Adrenal gland (tissue), 19 donors: ENCODE measurements around the gene GPRC5C. TPM values are rescaled to one million over a fixed set of nuclear protein-coding genes. Genes with fewer than 3 reads are reported as not detected.
A peak's percentile ranks its signal among the peaks of the same experiment; 100 is the strongest.

Experiments used
- DNase-seq, 7 donors: peaks; one replicate each; pipeline ENCODE4 v3.0.0-alpha.2; 2019 to 2020
- H3K27ac ChIP-seq, 5 donors: fragments of 200-600 bp; sonication (generic) in 4 of 5; 1 replicate in 3 of 5; 2 replicates in 2 of 5; pipeline versions ENCODE4 v1.5.1 to v1.8.0; 2016 to 2020; ENCODE audit warnings: mild to moderate bottlenecking in 1 of 5
- H3K27me3 ChIP-seq: fragments of 200-600 bp; 2 replicates; pipeline ENCODE4 v1.8.0; 2021
- H3K36me3 ChIP-seq, 2 donors: fragments of 200-600 bp; replicated peaks in 1 of 2; 1 replicate in 1 of 2; 2 replicates in 1 of 2; pipeline versions ENCODE4 v1.5.1 to v1.8.0; 2018 to 2022
- H3K4me1 ChIP-seq, 2 donors: fragments of 200-600 bp; replicated peaks in 1 of 2; 1 replicate in 1 of 2; 2 replicates in 1 of 2; pipeline versions ENCODE4 v1.5.1 to v1.8.0; 2018 to 2021
- H3K4me3 ChIP-seq, 4 donors: fragments of 200-600 bp; sonication (generic) in 3 of 4; one replicate each; pipeline ENCODE4 v1.5.1; 2016 to 2018
- H3K9me3 ChIP-seq, 3 donors: fragments of 200-600 bp; sonication (generic) in 1 of 3; replicated peaks in 1 of 3; 1 replicate in 2 of 3; 2 replicates in 1 of 3; pipeline versions ENCODE4 v1.5.1 to v1.8.0; 2016 to 2021
- POLR2A ChIP-seq, 2 donors: fragments of 450-650 bp; IDR thresholded peaks; one replicate each; pipeline ENCODE4 v1.6.1; 2017; ENCODE audit warnings: antibody characterized with exemption in 2 of 2, mild to moderate bottlenecking in 2 of 2, moderate library complexity in 1 of 2
- WGBS, 4 donors: extraction: QIAGEN DNeasy Blood & Tissue Kit in 2 of 4; methylation state at CpG; one replicate each; pipeline versions ENCODE4 v1.1.5 to v1.1.7; 2013 to 2017; 5-methylcytosine and 5-hydroxymethylcytosine counted together
- intact Hi-C, 2 donors: fragments of 100-400 bp; cut with DNase I; formaldehyde crosslinking; loops; one replicate each; pipeline versions ENCODE4 v1.14.1 to v1.15.0; 2022 to 2023
- long read RNA-seq, 10 donors: library from polyadenylated mRNA in 3 of 10; unstranded in 2 of 10; stranded (forward) in 1 of 10; transcript quantifications; one replicate each; pipeline ENCODE4 v2.0.0 and lab custom pipeline, GENCODE V29; 2021 to 2026
- polyA plus RNA-seq, 3 donors: library from polyadenylated mRNA; stranded (reverse); fragments of 200-250 nt in 2 of 3; fragments of 350-450 nt in 1 of 3; fragmentation: Illumina TruSeq in 1 of 3; extraction: RNeasy Lipid Tissue Mini Kit (QIAGEN cat#74804) in 1 of 3; gene quantifications; one replicate each; pipeline ENCODE4 v1.2.3, GENCODE V29; 2013 to 2014
- total RNA-seq, 9 donors: library from RNA; depleted of rRNA in 4 of 9; stranded (reverse); fragments of >200 nt in 4 of 9; fragments of 120-200 nt in 1 of 9; fragmentation: NEBNext Ultra II Directional in 1 of 9; extraction: Animal tissue kit (Norgen Biotek cat#: 25700) in 1 of 9; gene quantifications; one replicate each; pipeline versions ENCODE4 v1.1.0 to v1.2.4, GENCODE V29; 2013 to 2023
- TF ChIP-seq, protein P1 (sequence below), 6 experiments: fragments of 450-650 bp in 4 of 6; fragments of 200-600 bp in 2 of 6; sonication (generic) in 1 of 6; IDR thresholded peaks; 1 replicate in 5 of 6; 2 replicates in 1 of 6; pipeline versions ENCODE4 v1.5.1 to v1.8.0; 2016 to 2021; ENCODE audit warnings: antibody characterized with exemption in 6 of 6, mild to moderate bottlenecking in 2 of 6, moderate library complexity in 1 of 6
- donor health status: healthy with polysubstance abuse.
- donor health status: Bipolar disorder and iron deficiency.
- donor health status: DM: yes; HTN: yes; CAD: no.
- donor health status: DM: no; HTN: no; CAD: no.
- donor health status: DM: no; HTN: no; CAD: no.
- donor health status: DM: yes; HTN: yes; CAD: no.

The GPRC5C gene, protein sequence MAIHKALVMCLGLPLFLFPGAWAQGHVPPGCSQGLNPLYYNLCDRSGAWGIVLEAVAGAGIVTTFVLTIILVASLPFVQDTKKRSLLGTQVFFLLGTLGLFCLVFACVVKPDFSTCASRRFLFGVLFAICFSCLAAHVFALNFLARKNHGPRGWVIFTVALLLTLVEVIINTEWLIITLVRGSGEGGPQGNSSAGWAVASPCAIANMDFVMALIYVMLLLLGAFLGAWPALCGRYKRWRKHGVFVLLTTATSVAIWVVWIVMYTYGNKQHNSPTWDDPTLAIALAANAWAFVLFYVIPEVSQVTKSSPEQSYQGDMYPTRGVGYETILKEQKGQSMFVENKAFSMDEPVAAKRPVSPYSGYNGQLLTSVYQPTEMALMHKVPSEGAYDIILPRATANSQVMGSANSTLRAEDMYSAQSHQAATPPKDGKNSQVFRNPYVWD
- total RNA-seq (10 to 100 TPM; 20.1 to 67.2 (median 33.8) TPM), polyA plus RNA-seq (10 to 100 TPM in 2 of 3 donors, 1 to 10 TPM in 1; 2.7 to 29.8 (median 18.2) TPM)
- long read RNA-seq, donor 1, transcript GPRC5C-202 (4 exons, 2,988 nt), result major isoform, 7 of 18 reads
- long read RNA-seq, donor 1, transcript GPRC5C-207 (1 exons, 2,224 nt), result major isoform, 7 of 18 reads
- long read RNA-seq, donor 1, partial matches to known transcripts, result 0 of 18 reads
- long read RNA-seq, donor 1, other reads (novel, unspliced or antisense), result 0 of 18 reads
- long read RNA-seq, donor 2, partial matches to known transcripts, result 0 of 10 reads
- long read RNA-seq, donor 2, other reads (novel, unspliced or antisense), result 0 of 10 reads
- long read RNA-seq, donor 3, partial matches to known transcripts, result 0 of 8 reads
- long read RNA-seq, donor 3, other reads (novel, unspliced or antisense), result 0 of 8 reads
- long read RNA-seq, donor 4, partial matches to known transcripts, result 1 of 11 reads
- long read RNA-seq, donor 4, other reads (novel, unspliced or antisense), result 5 of 11 reads
- long read RNA-seq, donor 5, transcript GPRC5C-202 (4 exons, 2,988 nt), result major isoform, 42 of 79 reads
- long read RNA-seq, donor 5, partial matches to known transcripts, result 13 of 79 reads
- long read RNA-seq, donor 5, other reads (novel, unspliced or antisense), result 18 of 79 reads
- long read RNA-seq, donor 6, partial matches to known transcripts, result 5 of 9 reads
- long read RNA-seq, donor 6, other reads (novel, unspliced or antisense), result 0 of 9 reads
- long read RNA-seq, donor 7, partial matches to known transcripts, result 0 of 3 reads
- long read RNA-seq, donor 7, other reads (novel, unspliced or antisense), result 0 of 3 reads
- long read RNA-seq, donor 8, transcript GPRC5C-211 (3 exons, 393 nt), result major isoform, 5 of 14 reads
- long read RNA-seq, donor 8, partial matches to known transcripts, result 0 of 14 reads
- long read RNA-seq, donor 8, other reads (novel, unspliced or antisense), result 0 of 14 reads
- long read RNA-seq, donor 9, transcript GPRC5C-207 (1 exons, 2,224 nt), result major isoform, 7 of 10 reads
- long read RNA-seq, donor 9, partial matches to known transcripts, result 0 of 10 reads
- long read RNA-seq, donor 9, other reads (novel, unspliced or antisense), result 0 of 10 reads
- long read RNA-seq, donor 10, partial matches to known transcripts, result 7 of 14 reads
- long read RNA-seq, donor 10, other reads (novel, unspliced or antisense), result 0 of 14 reads

- Histone ChIP-seq H3K4me3 (peak within 1 kb of the TSS; percentile 6 to 91 (median 43)), H3K27ac (peak within 1 kb of the TSS; percentile 37 to 93 (median 89)), H3K36me3 (no peaks in the 10 kb centered on the region), H3K27me3 (no peaks in the 10 kb centered on the region), H3K9me3 (no peaks in the 10 kb centered on the region), H3K4me1 (peaks cover 23 to 33% of the 10 kb centered on the region in 2 donors)
- DNase-seq, result peak; percentile 66 to 81 (median 72)
- intact Hi-C loops, result no loop called here
- WGBS, 4 donors, result 0 to 1% (median 1%) methylated on average over 44 to 81 of the region's 81 CpGs
- TF ChIP-seq POLR2A (IDR thresholded peaks at IDR 0.05), result peak in 1 of 2 donors; percentile 63
- TF ChIP-seq, protein P1, sequence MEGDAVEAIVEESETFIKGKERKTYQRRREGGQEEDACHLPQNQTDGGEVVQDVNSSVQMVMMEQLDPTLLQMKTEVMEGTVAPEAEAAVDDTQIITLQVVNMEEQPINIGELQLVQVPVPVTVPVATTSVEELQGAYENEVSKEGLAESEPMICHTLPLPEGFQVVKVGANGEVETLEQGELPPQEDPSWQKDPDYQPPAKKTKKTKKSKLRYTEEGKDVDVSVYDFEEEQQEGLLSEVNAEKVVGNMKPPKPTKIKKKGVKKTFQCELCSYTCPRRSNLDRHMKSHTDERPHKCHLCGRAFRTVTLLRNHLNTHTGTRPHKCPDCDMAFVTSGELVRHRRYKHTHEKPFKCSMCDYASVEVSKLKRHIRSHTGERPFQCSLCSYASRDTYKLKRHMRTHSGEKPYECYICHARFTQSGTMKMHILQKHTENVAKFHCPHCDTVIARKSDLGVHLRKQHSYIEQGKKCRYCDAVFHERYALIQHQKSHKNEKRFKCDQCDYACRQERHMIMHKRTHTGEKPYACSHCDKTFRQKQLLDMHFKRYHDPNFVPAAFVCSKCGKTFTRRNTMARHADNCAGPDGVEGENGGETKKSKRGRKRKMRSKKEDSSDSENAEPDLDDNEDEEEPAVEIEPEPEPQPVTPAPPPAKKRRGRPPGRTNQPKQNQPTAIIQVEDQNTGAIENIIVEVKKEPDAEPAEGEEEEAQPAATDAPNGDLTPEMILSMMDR (IDR thresholded peaks at IDR 0.05), result no peak
Observed at GRCh38 chr17:74431568-74432423, at the start of gene GPRC5C. Gene GPRC5C, plus strand, starts transcription at chr17:74432088. Its CDS starts 7,689 bp downstream, at chr17:74439777.

- Histone ChIP-seq H3K27ac (no peak overlapping the region), H3K4me3 (no peak overlapping the region), H3K36me3 (no peaks in the 10 kb centered on the region), H3K9me3 (no peaks in the 10 kb centered on the region), H3K4me1 (peaks cover 7 to 10% of the 10 kb centered on the region in 2 donors), H3K27me3 (no peaks in the 10 kb centered on the region)
- no peak for DNase-seq
- TF ChIP-seq POLR2A (IDR thresholded peaks at IDR 0.05), result no peak
- TF ChIP-seq, protein P1 (IDR thresholded peaks at IDR 0.05), result no peak
- WGBS, 4 donors, result 83 to 91% (median 87%) methylated on average over 4 to 5 of the region's 5 CpGs
- intact Hi-C loops, result no loop called here
Observed at GRCh38 chr17:74383141-74383540, 48.7 kb upstream of the GPRC5C start.

GRCh38 chr17:74385201-74385600, 46.7 kb upstream of the GPRC5C start:
- no peak for DNase-seq
- no peak overlapping the region for H3K27ac ChIP-seq
- no peaks in the 10 kb centered on the region for H3K9me3 ChIP-seq
- TF ChIP-seq POLR2A (IDR thresholded peaks at IDR 0.05), result no peak
- TF ChIP-seq, protein P1 (IDR thresholded peaks at IDR 0.05), result no peak
- H3K4me1 ChIP-seq, result peaks cover 0 to 5% of the 10 kb centered on the region in 2 donors
- 92 to 97% (median 95%) methylated on average over 3 of the region's 3 CpGs for WGBS, 4 donors
- no peaks in the 10 kb centered on the region for H3K27me3 ChIP-seq
- no peaks in the 10 kb centered on the region for H3K36me3 ChIP-seq
- intact Hi-C loops, result no loop called here
- no peak overlapping the region for H3K4me3 ChIP-seq
